ENCODE measurements around the gene C1orf159. TPM values are rescaled to one million over a fixed set of nuclear protein-coding genes. Genes with fewer than 3 reads are reported as not detected.

The C1orf159 gene
- total and polyA plus RNA-seq, 2 donors (not counting 1 experiment from before 2014, with no cell fraction given), result 23.0 to 25.6 TPM

DNA sequence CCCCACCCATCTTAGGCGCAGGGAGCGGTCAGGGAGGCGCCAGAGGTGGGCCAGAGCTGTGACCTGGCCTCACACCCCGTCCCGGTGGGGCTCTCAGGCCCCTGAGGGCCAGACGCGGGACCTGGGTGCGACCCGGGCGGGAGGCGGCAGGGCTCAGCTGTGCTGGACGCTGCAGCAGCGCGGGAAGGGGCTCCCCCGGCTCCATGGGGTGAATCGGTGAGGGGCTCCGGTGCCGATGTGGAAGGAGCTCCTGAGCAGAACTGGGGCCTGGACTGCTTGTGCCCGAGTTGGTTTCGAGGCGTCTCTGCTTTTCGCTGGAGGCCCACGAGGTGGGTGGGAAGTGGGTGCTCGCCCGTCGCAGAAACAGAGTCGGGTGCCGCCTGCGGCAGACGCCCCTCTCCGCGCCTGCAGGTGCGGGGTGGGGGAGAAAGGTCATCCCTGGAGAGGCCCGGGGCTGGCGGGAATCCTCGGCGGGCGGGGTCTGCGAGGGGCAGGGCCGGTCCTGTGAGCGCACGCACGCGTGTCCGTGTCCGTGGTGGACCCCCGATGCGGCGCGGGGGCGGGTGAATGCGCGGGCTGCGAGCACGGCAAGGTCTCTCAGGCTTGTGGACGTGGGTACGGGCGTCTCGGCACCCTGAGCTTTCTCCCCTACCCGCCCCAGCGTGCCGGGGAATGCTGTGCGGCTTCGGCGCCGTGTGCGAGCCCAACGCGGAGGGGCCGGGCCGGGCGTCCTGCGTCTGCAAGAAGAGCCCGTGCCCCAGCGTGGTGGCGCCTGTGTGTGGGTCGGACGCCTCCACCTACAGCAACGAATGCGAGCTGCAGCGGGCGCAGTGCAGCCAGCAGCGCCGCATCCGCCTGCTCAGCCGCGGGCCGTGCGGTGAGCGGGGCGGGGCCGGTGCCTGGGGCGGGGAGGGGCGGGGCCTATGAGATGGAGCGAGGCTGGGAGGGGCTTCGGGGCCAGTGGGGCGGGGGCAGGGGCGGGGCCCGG is 75.6 kb downstream of the C1orf159 start:
- ATAC-seq (ENCODE audit: low read depth), result peak; percentile 80
- POLR2A ChIA-PET, result interaction anchor here (0.9 to 1.5 kb wide), 4 partner anchors 9 to 23 kb away, joined by 3 to 6 read pairs (median 4); partner anchors contain the start of gene AGRN
- H3K9ac ChIP-seq (ENCODE audit: low read length), result peak overlapping the region; percentile 58
- Mint-ChIP-seq H3K27me3 (peaks cover 21% of the 10 kb centered on the region), H3K4me3 (peak overlapping the region; percentile 82), H3K4me1 (peaks cover 32% of the 10 kb centered on the region), H3K9me3 (ENCODE audit: insufficient read depth) (no peaks in the 10 kb centered on the region), H3K27ac (peak overlapping the region; percentile 50)
- H3K9me3 ChIP-seq (ENCODE audit: control extremely low read depth in 1 of 3, control insufficient read depth in 2 of 3, insufficient read depth in 1 of 3, low read length in 2 of 3), result peaks cover 0 to 10% (median 0%) of the 10 kb centered on the region in 3 donors
- TF ChIP-seq, protein P1, sequence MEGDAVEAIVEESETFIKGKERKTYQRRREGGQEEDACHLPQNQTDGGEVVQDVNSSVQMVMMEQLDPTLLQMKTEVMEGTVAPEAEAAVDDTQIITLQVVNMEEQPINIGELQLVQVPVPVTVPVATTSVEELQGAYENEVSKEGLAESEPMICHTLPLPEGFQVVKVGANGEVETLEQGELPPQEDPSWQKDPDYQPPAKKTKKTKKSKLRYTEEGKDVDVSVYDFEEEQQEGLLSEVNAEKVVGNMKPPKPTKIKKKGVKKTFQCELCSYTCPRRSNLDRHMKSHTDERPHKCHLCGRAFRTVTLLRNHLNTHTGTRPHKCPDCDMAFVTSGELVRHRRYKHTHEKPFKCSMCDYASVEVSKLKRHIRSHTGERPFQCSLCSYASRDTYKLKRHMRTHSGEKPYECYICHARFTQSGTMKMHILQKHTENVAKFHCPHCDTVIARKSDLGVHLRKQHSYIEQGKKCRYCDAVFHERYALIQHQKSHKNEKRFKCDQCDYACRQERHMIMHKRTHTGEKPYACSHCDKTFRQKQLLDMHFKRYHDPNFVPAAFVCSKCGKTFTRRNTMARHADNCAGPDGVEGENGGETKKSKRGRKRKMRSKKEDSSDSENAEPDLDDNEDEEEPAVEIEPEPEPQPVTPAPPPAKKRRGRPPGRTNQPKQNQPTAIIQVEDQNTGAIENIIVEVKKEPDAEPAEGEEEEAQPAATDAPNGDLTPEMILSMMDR (IDR thresholded peaks at IDR 0.05), result no peak
- peak; percentile 60 for TF ChIP-seq EZH2 (IDR thresholded peaks at IDR 0.05; ENCODE audit: borderline replicate concordance, insufficient read depth, low read depth, low read length, poor library complexity, severe bottlenecking)
- peaks cover 0 to 35% (median 10%) of the 10 kb centered on the region in 4 experiments for H3K27me3 ChIP-seq (replicated peaks in 1 of 4; ENCODE audit: control extremely low read depth in 1 of 4, control insufficient read depth in 3 of 4, insufficient read depth in 4 of 4, low read length in 3 of 4)
- DNase-seq, result peak; percentile 86
- H3K79me2 ChIP-seq (ENCODE audit: control insufficient read depth, insufficient read depth, low read length), result no peaks in the 10 kb centered on the region
- 1% methylated on average over 83 of the region's 99 CpGs for WGBS (ENCODE audit: insufficient coverage)
- peak overlapping the region; percentile 35 for H2AFZ ChIP-seq (ENCODE audit: insufficient read depth, low read depth, low read length, poor library complexity, severe bottlenecking)
- H3K4me1 ChIP-seq (ENCODE audit: control insufficient read depth in 2 of 2, insufficient read depth in 2 of 2, low read length in 2 of 2), result peaks cover 25 to 27% of the 10 kb centered on the region in 2 donors
- H3K4me2 ChIP-seq (replicated peaks; ENCODE audit: low read depth, low read length, poor library complexity, severe bottlenecking), result peak overlapping the region; percentile 91
- peaks cover 11% of the 10 kb centered on the region for H4K20me1 ChIP-seq (ENCODE audit: control insufficient read depth, insufficient read depth, low read length, poor library complexity, severe bottlenecking)
- H3K36me3 ChIP-seq (replicated peaks in 1 of 2; ENCODE audit: control extremely low read depth in 1 of 2, control insufficient read depth in 1 of 2, extremely low read depth in 1 of 2, insufficient read depth in 2 of 2, low read length in 1 of 2), result no peaks in the 10 kb centered on the region
- peak overlapping the region in 4 of 5 experiments; percentile 26 to 56 (median 50) for H3K4me3 ChIP-seq (ENCODE audit: control extremely low read depth in 1 of 5, extremely low read depth in 1 of 5, insufficient read depth in 1 of 5, low read depth in 2 of 5, low read length in 4 of 5)
- no peak overlapping the region for H3K27ac ChIP-seq (ENCODE audit: low read length in 2 of 2)
- CTCF ChIA-PET, result interaction anchor here (0.6 to 4.2 kb wide), 5 partner anchors 10 to 24 kb away, joined by 3 to 29 read pairs (median 3); no protein-coding TSS in a partner anchor
- intact Hi-C loops (cut with micrococcal nuclease), result loop anchor here (2.0 kb wide), 1 partner anchor 77 kb away; the partner anchor contains the start of gene C1orf159
